Fibroblast of peridontal ligament (primary cell): ENCODE data around the gene DLX4.

Source experiments
- DNase-seq: peaks from one replicate; pipeline ENCODE4 v3.0.0-alpha.2; 2010; ENCODE audit errors: extremely low read depth

Gene DLX4

GRCh38 chr17:49969134-49969759, at the start of gene DLX4:
Gene DLX4, plus strand, starts transcription at chr17:49969190. Its CDS starts 279 bp downstream, at chr17:49969469.
- no peak for DNase-seq

GRCh38 chr17:49920030-49920769, 48.8 kb upstream of the DLX4 start:
- no peak for DNase-seq

DNA sequence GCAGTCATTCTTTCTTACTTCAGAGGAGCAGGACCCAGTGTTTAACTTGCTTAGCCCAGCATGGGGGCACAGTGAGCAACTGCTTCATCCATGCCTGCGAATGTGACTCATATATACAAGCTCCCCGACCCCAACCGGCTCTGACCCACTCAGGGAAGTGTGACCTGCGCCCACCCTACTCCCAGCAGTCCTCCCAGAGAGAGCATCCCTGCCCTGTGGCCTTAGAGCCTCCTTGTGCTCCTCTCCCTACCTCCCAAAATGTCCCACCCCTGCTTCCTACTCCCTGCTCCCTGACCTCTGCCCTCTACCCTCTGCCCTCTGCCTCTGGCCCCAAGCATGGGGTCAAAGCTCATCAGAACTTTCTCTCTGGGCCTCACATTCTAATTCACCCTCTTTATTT, 46.9 kb upstream of the DLX4 start:
- DNase-seq = no peak

- DNase-seq = no peak
Observed at GRCh38 chr17:49924116-49924515, 44.9 kb upstream of the DLX4 start.

- no peak for DNase-seq
Observed at GRCh38 chr17:49924589-49924988, 44.4 kb upstream of the DLX4 start.

- DNase-seq = no peak
Observed at GRCh38 chr17:49925921-49926320, 43.1 kb upstream of the DLX4 start.

DNA sequence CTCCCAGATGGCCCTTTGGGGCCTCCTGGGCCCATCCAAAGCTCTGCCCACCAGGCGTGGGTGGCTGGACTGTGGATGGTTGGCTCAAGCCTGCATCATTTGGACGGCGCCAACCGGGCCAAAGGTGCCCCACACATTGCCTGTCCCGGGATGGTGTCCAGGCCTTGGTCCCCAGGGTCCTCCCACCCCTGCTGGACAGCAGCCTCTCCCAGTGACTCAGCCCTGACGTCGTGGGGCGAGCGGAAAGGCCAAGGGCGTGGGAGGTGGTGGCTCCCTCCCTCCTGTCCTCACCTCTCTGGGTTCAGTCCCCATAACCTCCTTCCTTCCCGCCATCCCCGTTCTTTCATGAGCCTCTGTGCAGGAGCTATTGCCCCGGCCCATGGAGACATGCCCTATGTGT, 42.1 kb upstream of the DLX4 start:
- peak; percentile 39 for DNase-seq

- DNase-seq = peak; percentile 6
Observed at GRCh38 chr17:49928126-49928800, 40.7 kb upstream of the DLX4 start.

GRCh38 chr17:49928837-49929475, 40.0 kb upstream of the DLX4 start:
- DNase-seq = peak; percentile 8

- no peak for DNase-seq
Observed at GRCh38 chr17:49930880-49931279, 38.1 kb upstream of the DLX4 start.

- no peak for DNase-seq
Observed at GRCh38 chr17:49931416-49932137, 37.4 kb upstream of the DLX4 start.

GRCh38 chr17:49932138-49932723, 36.8 kb upstream of the DLX4 start:
- no peak for DNase-seq

DNA sequence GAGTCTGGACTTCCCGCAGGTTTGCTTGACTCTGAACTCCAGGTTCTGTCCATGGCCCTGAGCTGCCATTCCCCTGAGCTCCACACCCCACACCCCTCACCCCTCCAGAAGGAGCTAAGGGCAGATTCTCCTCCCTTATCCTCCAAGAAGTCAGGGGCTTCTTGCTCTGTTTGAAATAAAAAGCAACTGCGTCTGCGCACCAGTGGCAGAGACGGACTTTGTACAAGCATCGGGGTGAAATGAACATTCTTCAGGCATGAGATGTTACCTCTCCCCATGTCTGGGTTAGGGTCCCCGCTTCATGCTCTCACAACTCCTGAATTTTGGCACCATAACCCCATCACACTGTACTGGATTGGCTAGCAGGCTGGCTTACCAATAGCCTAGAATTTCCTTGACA, 36.1 kb upstream of the DLX4 start:
- no peak for DNase-seq

GRCh38 chr17:49935526-49936210, 33.3 kb upstream of the DLX4 start:
- DNase-seq = no peak

- DNase-seq = no peak
Observed at GRCh38 chr17:49936386-49936785, 32.6 kb upstream of the DLX4 start.

- no peak for DNase-seq
Observed at GRCh38 chr17:49939318-49939717, 29.7 kb upstream of the DLX4 start.

DNA sequence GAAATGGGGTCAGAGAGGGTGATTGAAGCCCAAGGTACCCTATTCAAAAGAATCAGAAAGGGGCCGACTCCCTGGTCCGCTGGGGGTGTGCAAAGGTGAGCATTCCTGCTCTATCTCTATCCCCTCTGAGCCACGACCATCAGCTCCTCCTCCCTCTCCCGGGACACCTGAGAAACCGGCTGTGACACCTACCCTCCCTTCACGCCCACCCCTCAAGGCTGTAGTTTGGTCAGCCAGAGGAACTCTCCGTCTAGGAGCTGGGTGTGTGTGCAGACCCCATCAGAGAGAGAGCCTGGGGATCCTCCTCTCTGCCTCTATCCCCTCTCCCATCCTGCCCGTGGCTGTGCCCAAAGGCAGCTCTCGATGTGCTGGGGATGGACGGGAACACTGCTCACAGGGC, 27.6 kb upstream of the DLX4 start:
- DNase-seq = no peak

DNA sequence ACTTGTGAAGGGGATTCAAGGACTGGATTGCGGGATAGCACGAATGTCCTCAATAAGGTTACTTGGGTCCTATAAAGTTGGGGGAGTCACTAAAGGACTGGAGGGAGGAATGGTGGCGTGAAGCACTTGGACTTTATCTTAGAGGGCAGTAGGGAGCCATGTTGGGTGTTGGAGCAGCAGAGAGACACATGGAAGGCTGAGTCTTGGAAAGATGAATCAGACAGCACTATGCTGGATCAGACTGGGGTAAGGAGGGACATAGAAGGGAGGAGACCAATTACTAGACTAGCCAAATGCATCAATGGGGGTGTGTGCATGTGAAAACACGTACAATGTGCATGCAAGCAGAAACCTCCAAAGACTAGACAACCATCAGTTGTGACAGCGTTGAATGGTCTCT, 26.0 kb upstream of the DLX4 start:
- no peak for DNase-seq

GRCh38 chr17:49944273-49944870, 24.6 kb upstream of the DLX4 start:
- DNase-seq = no peak

DNA sequence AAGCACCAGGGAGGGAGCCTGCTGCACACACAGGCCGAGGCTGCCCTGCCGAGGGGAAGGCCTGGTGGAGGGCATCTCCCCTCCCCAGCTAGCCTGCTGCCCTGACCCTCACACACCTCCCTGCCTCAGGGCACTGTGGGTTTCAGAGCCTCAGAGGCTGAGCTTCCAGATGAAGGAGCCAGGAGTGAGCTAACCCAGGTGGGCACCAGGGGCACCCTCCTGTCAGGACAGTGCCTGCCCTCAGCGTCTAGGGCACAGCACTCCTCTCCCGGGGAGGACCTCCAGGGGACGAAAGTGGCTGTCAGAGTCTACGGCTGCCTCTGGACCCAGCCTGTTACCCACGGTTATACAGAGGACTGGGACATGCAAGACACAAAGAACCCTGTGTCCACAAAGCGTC, 22.8 kb upstream of the DLX4 start:
- DNase-seq = no peak
